Stimulated activated CD8-positive, alpha-beta memory T cell treated with anti-CD3 and anti-CD28 coated beads, Interleukin-2, amount 100 ng/mL, for 48 hours (primary cell): Measurements from ENCODE around the gene IL4I1.

Experiments used
- DNase-seq, 2 donors: peaks; one replicate each; pipeline ENCODE4 v3.0.0-alpha.2; 2020; ENCODE audit warnings: low read depth in 2 of 2

Gene IL4I1

DNA sequence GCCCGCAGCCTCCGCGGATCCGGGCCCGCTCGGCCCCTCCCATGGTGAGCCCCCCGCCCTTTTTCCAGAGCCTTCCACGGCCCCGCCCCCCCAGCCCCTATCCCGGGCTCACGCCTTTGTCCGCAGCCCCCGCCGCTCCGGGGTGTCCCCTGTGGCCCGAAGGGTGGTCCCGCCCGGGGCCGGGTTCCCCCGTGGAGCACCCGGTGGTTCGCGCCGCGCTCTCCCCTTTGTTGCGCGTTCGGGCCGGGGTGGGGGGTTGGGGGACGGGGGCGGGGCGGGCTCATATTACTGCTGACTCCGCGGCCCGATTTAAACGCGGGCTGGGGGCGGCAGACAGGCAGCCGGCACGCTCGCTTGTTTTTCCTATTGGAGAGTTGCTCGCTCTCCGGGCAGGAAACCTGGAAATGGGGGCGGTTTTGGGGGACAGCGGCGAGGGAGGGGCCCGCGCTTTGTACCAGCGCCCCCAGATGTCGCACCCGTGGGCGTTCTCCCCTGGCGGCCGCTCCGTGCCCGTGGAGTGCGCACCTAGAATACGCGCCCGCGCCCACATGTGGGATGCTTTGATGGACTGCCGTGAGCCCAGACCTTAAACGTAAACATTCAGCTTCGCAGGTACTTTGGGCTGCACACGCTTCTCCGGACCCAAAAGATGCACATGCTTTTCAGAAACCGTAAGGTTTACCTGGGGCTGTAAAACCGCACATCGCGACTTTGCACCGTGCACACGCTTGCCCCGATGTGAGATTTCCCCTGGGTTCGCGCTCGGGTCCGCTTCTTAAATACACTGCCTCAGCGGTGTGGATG, 45.0 kb downstream of the IL4I1 start:
- DNase-seq, result no peak

DNA sequence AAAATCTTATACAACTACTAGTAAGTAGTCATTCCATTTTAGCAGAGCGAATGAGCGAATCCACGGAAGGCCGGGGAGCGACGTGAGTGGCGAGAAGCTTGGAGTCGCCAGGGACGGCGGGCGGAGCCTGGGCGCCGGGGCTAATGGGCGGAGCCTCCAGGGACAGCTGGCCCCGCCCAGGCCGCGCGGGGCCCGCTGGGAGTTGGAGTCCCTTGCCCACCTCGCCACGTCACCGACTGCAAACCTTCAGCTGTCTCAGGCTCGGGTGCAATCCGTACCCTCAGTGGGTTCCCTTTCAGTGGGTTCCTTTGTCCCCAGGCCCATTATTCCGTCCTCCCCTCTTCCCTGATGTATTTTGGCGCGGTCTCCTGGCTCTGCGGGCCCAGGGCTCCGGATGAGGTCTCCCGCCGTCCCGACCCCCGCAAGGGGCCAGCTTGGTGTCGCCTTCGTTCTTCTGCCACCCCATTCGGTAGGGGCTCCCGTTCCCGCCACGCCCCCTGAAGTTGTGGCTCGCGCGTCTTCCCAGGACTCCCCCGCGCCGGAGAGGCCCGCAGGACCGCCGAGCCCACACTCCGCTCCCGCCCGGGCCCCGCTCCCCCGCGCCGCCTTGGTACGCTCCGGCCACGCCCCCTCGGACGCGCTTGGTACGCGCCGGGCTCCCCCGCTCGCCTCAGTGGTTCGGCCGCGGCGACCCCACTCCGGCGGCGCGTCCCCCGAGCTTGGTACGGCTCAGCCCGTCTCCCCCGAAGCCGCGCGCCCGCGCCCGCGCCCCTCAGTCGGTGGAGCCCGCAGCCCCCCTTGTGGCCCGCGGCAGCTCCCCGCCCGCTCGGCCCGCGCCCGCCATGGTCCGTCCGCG, 46.0 kb downstream of the IL4I1 start, which contains the start of gene PTOV1:
Gene PTOV1, plus strand, starts transcription at position 673 of the 856 bp plus-strand sequence.
- DNase-seq, result peak; percentile 80 to 85

DNA sequence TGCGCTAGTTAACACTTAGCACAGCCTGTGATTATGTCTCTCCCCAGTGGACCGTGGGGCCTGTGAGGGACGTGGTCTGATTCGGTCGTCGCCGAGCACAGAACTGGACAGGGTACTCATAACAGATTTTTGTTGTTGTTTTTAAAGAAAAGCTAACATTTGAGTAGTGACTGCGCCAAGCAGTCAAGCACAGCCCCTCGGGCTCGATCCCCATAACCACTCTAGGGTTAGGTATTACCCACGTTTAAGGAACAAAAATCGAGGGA, 46.5 kb downstream of the IL4I1 start:
- DNase-seq, result no peak

GRCh38 chr19:49849433-49850220, 47.1 kb downstream of the IL4I1 start:
- DNase-seq, result no peak

DNA sequence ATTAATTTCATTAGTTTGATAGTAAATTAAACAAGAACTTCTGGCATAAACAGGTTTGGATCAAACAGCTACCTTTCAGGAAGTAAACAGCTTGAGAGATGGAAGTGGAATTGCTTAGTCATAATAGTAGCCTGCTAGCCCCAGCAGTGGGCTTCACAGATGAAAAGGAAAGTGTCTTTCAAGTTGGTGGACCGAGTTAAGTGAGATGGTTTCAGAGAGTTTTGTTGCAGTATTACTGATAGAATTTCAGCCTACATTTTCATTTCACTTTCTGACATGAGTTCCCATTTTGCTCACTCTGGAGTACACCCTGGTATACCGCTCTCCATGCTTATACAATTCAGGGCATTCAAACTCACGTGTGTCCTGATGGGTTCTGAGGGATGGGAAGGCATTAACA, 47.7 kb downstream of the IL4I1 start:
- no peak for DNase-seq

DNA sequence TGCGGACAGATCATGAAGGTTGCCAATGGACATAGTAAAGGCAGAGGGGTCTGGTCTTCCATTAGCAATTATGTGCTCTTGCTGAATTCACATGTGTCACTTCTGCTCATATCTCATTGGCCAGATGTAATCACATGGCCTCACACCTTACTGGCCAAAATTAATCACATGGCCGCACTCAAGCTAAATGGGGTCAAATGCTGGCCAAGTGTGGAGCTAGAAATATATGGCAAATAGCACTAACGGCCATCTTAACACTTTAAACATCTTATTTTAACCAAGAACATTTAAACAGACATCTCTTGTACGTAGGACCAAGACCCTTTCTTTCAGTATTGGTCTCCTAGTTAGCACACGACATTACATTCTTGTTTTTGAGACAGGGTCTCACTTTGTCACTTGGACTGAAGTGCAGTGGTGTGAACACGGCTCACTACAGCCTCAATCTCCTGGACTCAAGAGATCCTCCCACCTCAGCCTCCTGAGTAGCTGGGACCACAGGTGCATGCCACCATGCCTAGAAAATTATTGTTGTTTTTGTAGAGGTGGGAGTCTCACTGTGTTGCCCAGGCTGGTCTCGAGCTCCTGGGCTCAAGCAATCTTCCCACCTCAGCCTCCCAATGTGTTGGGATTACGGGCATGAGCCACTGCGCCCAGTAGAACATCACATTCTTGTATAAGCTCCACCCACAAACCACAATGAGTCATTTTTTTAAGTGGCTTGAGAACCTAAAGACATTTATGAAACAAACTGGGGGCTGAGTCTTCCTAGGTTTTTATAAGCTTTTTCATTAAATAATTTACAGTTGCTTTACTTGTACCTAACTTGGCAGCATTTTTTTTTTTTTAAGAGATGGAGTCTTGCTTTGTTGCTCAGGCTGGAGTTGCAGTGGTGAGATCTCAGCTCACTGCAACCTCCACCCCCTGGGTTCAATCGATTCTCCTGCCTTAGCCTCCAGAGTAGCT, 48.7 kb downstream of the IL4I1 start:
- DNase-seq, result no peak

DNA sequence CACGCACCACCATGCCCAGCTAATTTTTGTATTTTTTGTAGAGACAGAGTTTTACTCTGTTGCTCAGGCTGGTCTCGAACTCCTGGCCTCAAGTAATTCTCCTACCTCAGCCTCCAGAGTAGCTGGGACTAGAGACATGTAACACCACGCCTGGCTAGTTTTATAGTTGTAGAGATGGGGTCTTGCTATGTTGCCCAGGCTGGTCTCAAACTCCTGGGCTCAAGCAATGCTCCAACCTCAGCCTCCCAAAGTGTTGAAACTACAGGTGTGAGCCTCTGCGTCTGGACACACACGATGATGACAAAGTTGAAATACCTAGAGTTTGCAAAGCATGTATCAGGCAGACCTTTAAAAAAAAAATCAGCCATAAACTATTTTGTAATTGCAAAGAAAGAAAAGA, 50.3 kb downstream of the IL4I1 start:
- no peak for DNase-seq

DNA sequence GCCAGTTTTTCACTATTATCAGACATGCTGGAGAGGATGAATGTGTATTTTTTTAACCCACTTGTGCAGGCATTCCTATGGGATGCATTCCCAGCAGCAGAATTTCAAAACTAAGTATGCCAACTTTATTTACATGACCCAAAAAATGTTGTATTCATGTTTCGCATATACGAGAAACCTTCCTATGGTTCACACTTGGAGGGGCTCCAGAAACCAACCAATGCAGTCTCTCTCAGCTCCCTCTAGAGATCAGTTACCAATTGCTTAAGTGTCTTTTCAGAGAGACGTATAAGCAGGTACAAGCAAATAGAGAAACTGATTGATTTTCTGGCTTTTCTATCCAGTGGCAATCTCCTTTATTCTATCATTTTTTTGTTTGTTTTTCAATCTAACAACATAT, 51.3 kb downstream of the IL4I1 start:
- no peak for DNase-seq

DNA sequence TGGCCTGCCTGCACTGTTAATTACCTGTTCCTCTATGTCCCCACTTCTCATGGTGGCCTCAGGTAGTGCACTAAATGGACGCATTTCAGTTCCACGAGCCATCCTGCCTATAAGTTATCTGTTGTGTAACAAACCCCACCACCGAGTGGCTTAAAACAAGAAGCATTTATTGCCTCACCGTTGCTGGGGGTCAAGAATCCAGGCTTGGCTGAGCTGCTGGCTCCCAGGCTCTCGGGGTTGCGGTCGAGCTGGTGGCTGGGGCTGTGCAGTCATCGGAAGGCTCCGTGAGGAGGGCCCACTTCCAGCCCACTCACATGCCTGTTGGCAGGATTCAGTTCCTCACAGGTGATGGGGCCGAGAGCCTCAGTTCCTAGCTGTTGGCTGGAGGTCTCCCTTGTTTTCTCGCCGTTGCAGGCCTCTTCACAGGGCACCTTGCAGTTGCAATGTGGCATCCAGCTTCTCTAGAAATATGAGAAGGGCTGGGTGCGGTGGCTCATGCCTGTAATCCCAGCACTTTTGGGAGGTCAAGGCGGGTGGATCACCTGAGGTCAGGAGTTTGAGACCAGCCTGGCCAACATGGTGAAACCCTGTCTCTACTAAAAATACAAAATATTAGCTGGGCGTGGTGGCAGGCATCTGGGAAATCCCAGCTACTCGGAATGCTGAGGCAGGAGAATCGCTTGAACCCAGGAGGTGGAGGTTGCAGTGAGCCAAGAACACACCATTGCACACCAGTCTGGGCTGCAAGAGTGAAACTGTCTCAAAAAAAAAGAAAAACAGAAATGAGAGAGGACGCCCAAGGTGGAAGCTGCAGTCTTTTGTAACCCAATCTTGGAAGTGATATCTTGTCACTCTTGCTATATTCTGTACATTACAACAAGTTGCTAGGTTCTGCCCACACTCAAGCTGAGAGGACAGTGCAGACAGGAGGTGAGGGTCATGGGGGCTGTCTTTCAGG, 52.3 kb downstream of the IL4I1 start:
- no peak for DNase-seq

DNA sequence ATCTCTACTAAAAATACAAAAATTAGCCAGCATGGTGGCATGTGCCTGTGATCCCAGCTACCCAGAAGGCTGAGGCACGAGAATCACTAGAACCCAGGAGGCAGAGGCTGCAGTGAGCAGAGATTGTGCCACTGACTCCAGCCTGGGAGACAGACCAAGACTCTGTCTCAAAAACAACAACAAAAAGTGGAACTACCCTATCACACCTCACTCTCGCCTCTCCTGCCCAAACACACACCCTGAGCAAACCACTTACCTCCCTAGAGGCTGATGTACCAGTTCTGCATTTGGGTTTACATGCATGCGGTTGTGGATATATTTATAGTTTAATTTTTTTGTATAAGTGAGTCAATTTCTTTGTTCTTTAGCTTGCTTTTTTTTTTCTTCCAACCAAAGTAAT, 53.4 kb downstream of the IL4I1 start:
- DNase-seq, result no peak

- DNase-seq, result no peak
These were observed 55.9 kb downstream of the IL4I1 start for GRCh38 chr19:49840736-49841249.

GRCh38 chr19:49840321-49840720, 56.4 kb downstream of the IL4I1 start:
- no peak for DNase-seq

DNA sequence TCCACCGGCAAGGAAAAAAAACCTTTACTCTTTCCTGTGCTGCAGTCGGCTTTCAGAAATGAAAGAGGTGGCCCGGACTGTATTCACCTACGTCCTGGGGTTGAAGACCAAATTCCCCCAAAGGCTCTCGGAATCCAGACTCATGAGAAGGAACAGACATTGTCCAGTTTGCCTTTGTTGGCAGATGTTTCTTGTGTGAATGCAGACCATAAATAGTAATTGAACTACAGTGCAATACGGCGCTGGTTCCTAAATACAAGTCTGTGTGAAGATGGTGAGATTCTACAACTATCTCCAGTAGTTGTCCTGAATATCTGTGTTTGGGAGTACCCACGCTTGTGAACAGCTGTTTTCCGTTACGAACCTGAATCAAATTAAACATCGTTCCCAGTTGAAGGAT, 57.0 kb downstream of the IL4I1 start:
- no peak for DNase-seq
